ENCODE results near the gene EXOC2. TPM values are rescaled to one million over a fixed set of nuclear protein-coding genes. Genes with fewer than 3 reads are reported as not detected.

EXOC2 gene
- total RNA-seq, 1 donor from 2014 or later = 22.6 TPM

DNA sequence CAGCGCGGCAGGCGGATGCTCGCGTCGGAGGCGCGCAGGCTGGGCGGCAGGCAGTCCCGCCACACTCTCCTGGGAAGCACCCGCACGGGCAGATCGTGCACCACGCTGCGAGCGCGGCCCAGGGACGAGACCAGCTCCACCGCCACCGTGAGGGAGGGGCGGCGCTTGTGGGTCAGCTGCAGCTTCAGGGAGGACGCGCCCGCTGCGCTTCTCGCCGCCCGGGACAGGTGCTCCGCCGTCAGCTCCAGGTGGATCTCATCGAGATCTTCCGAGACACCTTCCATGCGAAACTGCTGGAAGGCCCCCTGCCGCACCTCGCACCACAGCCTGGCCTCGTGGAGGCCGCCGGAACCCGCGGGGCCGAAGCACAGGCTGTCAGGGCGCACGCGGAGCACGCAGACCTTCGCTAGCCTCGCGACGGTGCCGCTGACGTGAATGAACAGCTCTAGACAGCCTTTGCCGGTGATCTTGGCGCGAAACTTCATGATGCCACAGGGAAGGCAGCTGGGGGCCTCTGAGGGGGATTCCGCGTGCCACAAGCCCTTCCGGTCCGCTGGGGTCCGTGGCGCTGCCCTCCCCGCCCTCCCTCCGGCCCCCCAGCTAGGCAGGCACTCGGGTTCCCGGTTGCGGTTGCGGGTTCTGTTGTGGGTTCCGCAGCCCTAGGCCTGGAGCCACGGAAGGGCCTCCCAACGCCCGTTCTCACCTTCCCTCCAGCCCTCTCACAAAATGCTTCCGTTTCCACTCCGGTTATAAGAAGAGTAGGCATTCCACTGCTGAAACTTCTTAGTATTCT is 36.3 kb downstream of the EXOC2 start, which contains the start of gene HUS1B:
TSS of gene HUS1B (minus strand) at position 641 of the 793 bp plus-strand sequence. CDS start at position 485, 156 bp downstream.
- DNase-seq (ENCODE audit: low read depth, low spot score) = no peak
- Mint-ChIP-seq H3K27ac (ENCODE audit: unreplicated experiment) (no peak within 1 kb of the TSS), H3K4me3 (no peak within 1 kb of the TSS), H3K9me3 (peaks cover 2% of the 10 kb centered on the region), H3K27me3 (ENCODE audit: low read depth) (no peaks in the 10 kb centered on the region), H3K4me1 (peaks cover 22% of the 10 kb centered on the region), H3K36me3 (ENCODE audit: low read depth) (peaks cover 19% of the 10 kb centered on the region)
- TF ChIP-seq, protein P1, sequence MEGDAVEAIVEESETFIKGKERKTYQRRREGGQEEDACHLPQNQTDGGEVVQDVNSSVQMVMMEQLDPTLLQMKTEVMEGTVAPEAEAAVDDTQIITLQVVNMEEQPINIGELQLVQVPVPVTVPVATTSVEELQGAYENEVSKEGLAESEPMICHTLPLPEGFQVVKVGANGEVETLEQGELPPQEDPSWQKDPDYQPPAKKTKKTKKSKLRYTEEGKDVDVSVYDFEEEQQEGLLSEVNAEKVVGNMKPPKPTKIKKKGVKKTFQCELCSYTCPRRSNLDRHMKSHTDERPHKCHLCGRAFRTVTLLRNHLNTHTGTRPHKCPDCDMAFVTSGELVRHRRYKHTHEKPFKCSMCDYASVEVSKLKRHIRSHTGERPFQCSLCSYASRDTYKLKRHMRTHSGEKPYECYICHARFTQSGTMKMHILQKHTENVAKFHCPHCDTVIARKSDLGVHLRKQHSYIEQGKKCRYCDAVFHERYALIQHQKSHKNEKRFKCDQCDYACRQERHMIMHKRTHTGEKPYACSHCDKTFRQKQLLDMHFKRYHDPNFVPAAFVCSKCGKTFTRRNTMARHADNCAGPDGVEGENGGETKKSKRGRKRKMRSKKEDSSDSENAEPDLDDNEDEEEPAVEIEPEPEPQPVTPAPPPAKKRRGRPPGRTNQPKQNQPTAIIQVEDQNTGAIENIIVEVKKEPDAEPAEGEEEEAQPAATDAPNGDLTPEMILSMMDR (conservative IDR thresholded peaks at IDR 0.05) = no peak

DNA sequence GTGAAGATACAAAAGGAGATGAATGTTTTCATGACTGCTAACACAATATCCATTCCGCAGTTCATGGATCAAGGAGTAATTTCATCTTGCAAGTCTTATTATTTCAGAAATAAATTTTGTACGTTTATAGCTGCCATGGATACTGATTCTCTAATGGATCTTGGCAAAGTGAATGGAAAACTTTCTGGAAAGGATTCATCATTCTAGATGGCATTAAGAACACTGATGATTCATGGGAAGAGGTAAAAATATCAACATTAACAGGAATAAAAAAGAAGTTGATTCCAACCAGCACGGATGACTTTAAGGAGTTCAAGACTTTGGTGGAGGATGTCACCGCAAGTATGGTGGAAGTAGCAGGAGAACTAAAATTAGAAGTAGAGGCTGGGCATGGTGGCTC is 38.8 kb downstream of the EXOC2 start:
- Mint-ChIP-seq H3K27ac (ENCODE audit: unreplicated experiment) (no peak overlapping the region), H3K4me1 (peaks cover 9% of the 10 kb centered on the region), H3K36me3 (ENCODE audit: low read depth) (peaks cover 16% of the 10 kb centered on the region), H3K27me3 (ENCODE audit: low read depth) (no peaks in the 10 kb centered on the region), H3K9me3 (peaks cover 2% of the 10 kb centered on the region), H3K4me3 (no peak overlapping the region)
- DNase-seq (ENCODE audit: low read depth, low spot score) = no peak
- TF ChIP-seq, protein P1 (conservative IDR thresholded peaks at IDR 0.05) = no peak

DNA sequence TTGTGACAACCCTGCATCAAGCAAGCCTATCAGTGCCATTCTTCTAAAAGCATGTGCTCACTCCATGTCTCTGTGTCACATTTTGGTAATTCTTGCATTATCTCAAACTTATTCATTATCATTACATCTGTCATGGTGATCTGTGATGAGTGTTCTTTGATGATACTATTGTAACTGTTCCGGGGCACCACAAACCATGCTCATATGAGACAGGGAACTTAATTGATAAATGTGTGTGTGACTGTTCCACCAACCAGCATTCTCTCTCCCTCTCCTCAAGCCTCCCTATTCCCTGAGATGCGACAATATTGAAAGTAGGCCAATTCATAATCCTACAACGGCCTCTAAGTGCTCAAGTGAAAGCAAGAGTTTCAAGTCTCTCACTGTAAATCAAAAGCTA is 40.1 kb downstream of the EXOC2 start:
- TF ChIP-seq, protein P1 (conservative IDR thresholded peaks at IDR 0.05) = no peak
- no peak for DNase-seq (ENCODE audit: low read depth, low spot score)
- Mint-ChIP-seq H3K27me3 (ENCODE audit: low read depth) (no peaks in the 10 kb centered on the region), H3K36me3 (ENCODE audit: low read depth) (peaks cover 16% of the 10 kb centered on the region), H3K9me3 (peaks cover 2% of the 10 kb centered on the region), H3K4me3 (no peak overlapping the region), H3K27ac (ENCODE audit: unreplicated experiment) (no peak overlapping the region), H3K4me1 (peaks cover 1% of the 10 kb centered on the region)

DNA sequence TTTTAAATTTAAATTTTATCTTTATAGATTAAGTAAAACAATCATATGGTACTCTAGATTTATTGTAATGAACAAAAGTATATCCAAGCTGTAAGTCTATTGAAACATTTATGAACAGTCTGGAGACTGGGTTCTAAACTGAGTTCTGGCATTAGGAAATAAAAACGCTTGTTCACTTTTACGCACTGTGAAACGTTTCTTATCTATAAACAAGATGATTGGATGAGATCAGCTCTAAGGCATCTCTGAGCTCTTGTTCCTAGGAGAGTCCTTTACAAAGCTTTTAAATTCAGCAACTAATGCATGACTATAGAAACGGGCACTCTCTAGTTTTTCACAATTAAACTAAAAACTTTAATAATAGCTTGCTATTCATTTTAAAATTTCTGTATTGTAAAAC is 42.8 kb downstream of the EXOC2 start:
- no peak overlapping the region for H3K27ac Mint-ChIP-seq (ENCODE audit: unreplicated experiment)
- TF ChIP-seq, protein P1 (conservative IDR thresholded peaks at IDR 0.05) = no peak
- H3K36me3 Mint-ChIP-seq (ENCODE audit: low read depth) = peaks cover 8% of the 10 kb centered on the region
- H3K9me3 Mint-ChIP-seq = peaks cover 2% of the 10 kb centered on the region
- peaks cover 4% of the 10 kb centered on the region for H3K4me1 Mint-ChIP-seq
- no peak for DNase-seq (ENCODE audit: low read depth, low spot score)
- H3K27me3 Mint-ChIP-seq (ENCODE audit: low read depth) = no peaks in the 10 kb centered on the region
- no peak overlapping the region for H3K4me3 Mint-ChIP-seq

DNA sequence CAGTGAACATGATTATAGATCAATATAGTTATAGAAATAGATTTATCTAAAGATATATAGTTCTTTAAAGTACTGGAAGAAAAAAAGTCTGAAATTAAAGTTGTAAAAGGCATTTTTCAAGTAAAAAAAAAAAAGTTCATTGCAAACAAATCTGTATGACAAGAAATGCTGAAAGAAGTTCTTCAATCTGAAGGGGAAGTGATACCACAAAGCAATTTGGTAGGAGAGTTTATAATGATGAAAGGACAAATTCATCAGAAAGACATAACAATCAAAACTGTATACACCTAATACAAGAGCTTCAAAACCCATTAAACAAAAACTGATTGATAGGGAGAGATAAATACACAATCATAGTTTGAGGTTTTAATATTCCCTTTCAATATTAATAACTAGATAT is 50.1 kb downstream of the EXOC2 start:
- DNase-seq (ENCODE audit: low read depth, low spot score) = no peak
- H3K27me3 Mint-ChIP-seq (ENCODE audit: low read depth) = no peaks in the 10 kb centered on the region
- H3K4me1 Mint-ChIP-seq = peaks cover 4% of the 10 kb centered on the region
- H3K36me3 Mint-ChIP-seq (ENCODE audit: low read depth) = peaks cover 16% of the 10 kb centered on the region
- peaks cover 6% of the 10 kb centered on the region for H3K9me3 Mint-ChIP-seq
- no peak overlapping the region for H3K27ac Mint-ChIP-seq (ENCODE audit: unreplicated experiment)
- no peak overlapping the region for H3K4me3 Mint-ChIP-seq
- TF ChIP-seq, protein P1 (conservative IDR thresholded peaks at IDR 0.05) = no peak

Data from neural crest cell (in vitro differentiated cells).